OCI-LY3 (cell line): ENCODE results near the gene EYA4.

ENCODE experiments used
- H2AFZ ChIP-seq: fragments of 200-600, 300-600 bp; shearing (Covaris generic); 2 replicates; pipeline ENCODE4 v1.6.0; 2014; ENCODE audit warnings: antibody characterized with exemption, low read depth, low read length
- H3K27ac ChIP-seq: fragments of 200-600, 300-600 bp; sonication (generic); 2 replicates; pipeline ENCODE4 v1.5.1; 2014; ENCODE audit warnings: mild to moderate bottlenecking, low read length, moderate library complexity, mixed read lengths
- H3K27me3 ChIP-seq: fragments of 200-600, 300-600 bp; sonication (generic); 2 replicates; pipeline ENCODE4 v1.6.1; 2014; ENCODE audit warnings: low read depth, low read length, mixed read lengths
- H3K36me3 ChIP-seq: fragments of 200-600, 300-600 bp; sonication (generic); replicated peaks from 2 replicates; pipeline ENCODE3; 2014; ENCODE audit warnings: low read depth, low read length, mixed read lengths
- H3K4me1 ChIP-seq: fragments of 300-600, 200-600 bp; sonication (generic); 2 replicates; pipeline ENCODE4 v1.6.1; 2014; ENCODE audit warnings: low read length, mixed read lengths
- H3K4me2 ChIP-seq: fragments of 200-600, 300-600 bp; sonication (generic); 2 replicates; pipeline ENCODE4 v1.6.1; 2014; ENCODE audit warnings: low read length, mixed read lengths
- H3K4me3 ChIP-seq: fragments of 300-600, 200-600 bp; sonication (generic); 2 replicates; pipeline ENCODE4 v1.5.1; 2014; ENCODE audit warnings: antibody characterized with exemption, mild to moderate bottlenecking, low read length, moderate library complexity
- H3K79me2 ChIP-seq: fragments of 300-600, 200-600 bp; shearing (Covaris generic); 2 replicates; pipeline ENCODE4 v1.6.1; 2014; ENCODE audit warnings: mild to moderate bottlenecking, low read length, mixed read lengths
- H3K9ac ChIP-seq: fragments of 300-600, 200-600 bp; shearing (Covaris generic); 2 replicates; pipeline ENCODE4 v1.6.0; 2014; ENCODE audit warnings: mild to moderate bottlenecking, low read length, moderate library complexity
- H3K9me3 ChIP-seq: fragments of 200-600, 300-600 bp; shearing (Covaris generic); 2 replicates; pipeline ENCODE4 v1.6.1; 2014; ENCODE audit warnings: low read length, mixed read lengths; ENCODE audit not compliant: insufficient read depth
- H4K20me1 ChIP-seq: fragments of 200-600, 300-600 bp; sonication (generic); 2 replicates; pipeline ENCODE4 v1.6.1; 2016; ENCODE audit warnings: low read length, mixed read lengths; ENCODE audit not compliant: insufficient read depth
- EZH2phosphoT487 ChIP-seq: fragments of 200-600 bp; shearing (Covaris generic); IDR thresholded peaks from 2 replicates; pipeline ENCODE4 v1.6.1; 2018; ENCODE audit warnings: antibody characterized with exemption, mixed run types, low read depth
- TF ChIP-seq, protein P1 (sequence below): fragments of 200-600, 300-600 bp; sonication (generic); IDR thresholded peaks from 2 replicates; pipeline ENCODE4 v1.5.1; 2014; ENCODE audit warnings: antibody characterized with exemption, low read length, low read depth

The EYA4 gene

DNA sequence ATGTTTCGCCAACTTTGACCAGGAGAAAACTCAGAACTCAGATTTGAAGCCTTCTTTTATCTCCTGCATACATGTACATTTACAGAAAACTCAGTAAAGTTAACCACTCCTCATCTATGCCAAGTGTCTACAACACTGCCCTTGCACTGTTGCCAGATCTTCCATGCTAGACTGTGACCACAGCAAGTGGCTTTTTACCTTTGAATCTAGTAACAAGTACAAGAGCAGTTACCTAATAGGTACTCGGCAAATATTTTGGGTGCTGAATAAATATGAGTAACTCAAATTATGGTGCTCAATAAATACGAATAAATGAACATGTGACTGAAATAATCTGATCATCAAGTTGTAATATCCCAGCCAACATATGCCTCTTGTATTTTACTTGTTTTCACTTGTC, 184.9 kb downstream of the EYA4 start:
- no peaks in the 10 kb centered on the region for H3K27me3 ChIP-seq
- no peak overlapping the region for H3K27ac ChIP-seq
- TF ChIP-seq, protein P1, sequence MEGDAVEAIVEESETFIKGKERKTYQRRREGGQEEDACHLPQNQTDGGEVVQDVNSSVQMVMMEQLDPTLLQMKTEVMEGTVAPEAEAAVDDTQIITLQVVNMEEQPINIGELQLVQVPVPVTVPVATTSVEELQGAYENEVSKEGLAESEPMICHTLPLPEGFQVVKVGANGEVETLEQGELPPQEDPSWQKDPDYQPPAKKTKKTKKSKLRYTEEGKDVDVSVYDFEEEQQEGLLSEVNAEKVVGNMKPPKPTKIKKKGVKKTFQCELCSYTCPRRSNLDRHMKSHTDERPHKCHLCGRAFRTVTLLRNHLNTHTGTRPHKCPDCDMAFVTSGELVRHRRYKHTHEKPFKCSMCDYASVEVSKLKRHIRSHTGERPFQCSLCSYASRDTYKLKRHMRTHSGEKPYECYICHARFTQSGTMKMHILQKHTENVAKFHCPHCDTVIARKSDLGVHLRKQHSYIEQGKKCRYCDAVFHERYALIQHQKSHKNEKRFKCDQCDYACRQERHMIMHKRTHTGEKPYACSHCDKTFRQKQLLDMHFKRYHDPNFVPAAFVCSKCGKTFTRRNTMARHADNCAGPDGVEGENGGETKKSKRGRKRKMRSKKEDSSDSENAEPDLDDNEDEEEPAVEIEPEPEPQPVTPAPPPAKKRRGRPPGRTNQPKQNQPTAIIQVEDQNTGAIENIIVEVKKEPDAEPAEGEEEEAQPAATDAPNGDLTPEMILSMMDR: no peak
- TF ChIP-seq EZH2phosphoT487: no peak
- no peaks in the 10 kb centered on the region for H3K9me3 ChIP-seq
- H3K4me2 ChIP-seq: no peak overlapping the region
- no peaks in the 10 kb centered on the region for H3K79me2 ChIP-seq
- H2AFZ ChIP-seq: no peak overlapping the region
- no peak overlapping the region for H3K9ac ChIP-seq
- H3K4me1 ChIP-seq: no peaks in the 10 kb centered on the region
- H3K36me3 ChIP-seq: no peaks in the 10 kb centered on the region
- H3K4me3 ChIP-seq: no peak overlapping the region
- H4K20me1 ChIP-seq: no peaks in the 10 kb centered on the region

DNA sequence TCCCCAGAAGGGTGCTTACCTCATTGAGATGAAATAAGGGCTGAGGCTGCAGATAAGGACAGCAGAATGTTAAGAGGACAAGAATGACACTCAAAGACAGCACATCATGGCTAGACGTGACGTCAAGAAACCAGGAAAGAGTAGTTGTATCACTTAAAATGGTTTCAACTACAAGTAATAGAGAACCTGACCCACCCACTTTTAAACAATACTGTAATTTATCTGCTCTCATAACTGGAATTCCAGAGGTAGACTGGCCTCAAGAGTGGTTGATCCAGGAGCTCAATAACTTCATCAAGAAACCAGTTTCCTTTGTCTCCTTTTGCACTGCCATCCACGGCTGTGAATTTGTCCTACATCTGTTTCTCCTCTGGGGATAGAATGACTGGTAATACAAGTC, 187.1 kb downstream of the EYA4 start:
- H4K20me1 ChIP-seq: no peaks in the 10 kb centered on the region
- H3K4me2 ChIP-seq: no peak overlapping the region
- no peak overlapping the region for H3K27ac ChIP-seq
- no peaks in the 10 kb centered on the region for H3K4me1 ChIP-seq
- H3K36me3 ChIP-seq: no peaks in the 10 kb centered on the region
- H3K27me3 ChIP-seq: no peaks in the 10 kb centered on the region
- TF ChIP-seq EZH2phosphoT487: no peak
- TF ChIP-seq, protein P1: no peak
- H3K4me3 ChIP-seq: no peak overlapping the region
- H3K9ac ChIP-seq: no peak overlapping the region
- no peaks in the 10 kb centered on the region for H3K79me2 ChIP-seq
- H2AFZ ChIP-seq: no peak overlapping the region
- H3K9me3 ChIP-seq: no peaks in the 10 kb centered on the region

DNA sequence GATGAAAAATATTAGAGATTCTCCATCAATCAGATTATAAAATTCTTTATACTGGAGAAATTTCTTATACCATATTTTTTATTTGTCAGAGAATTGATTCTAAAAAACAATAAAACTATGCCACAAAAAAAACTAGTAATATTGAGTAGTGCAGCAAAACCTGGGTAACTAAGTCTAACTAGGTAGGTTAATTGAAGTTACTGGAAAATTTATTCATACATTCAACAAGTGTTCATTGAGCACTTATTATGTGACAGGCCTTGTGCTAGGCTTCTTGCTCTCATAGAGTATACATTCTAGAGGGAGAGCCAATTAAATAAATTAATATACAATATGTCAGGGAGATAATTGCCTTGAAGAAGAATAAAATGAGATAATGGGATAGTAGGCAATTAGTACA, 189.4 kb downstream of the EYA4 start:
- H4K20me1 ChIP-seq: no peaks in the 10 kb centered on the region
- no peaks in the 10 kb centered on the region for H3K79me2 ChIP-seq
- no peak overlapping the region for H3K27ac ChIP-seq
- H3K4me1 ChIP-seq: no peaks in the 10 kb centered on the region
- H3K27me3 ChIP-seq: no peaks in the 10 kb centered on the region
- no peak overlapping the region for H3K4me3 ChIP-seq
- no peak overlapping the region for H3K4me2 ChIP-seq
- no peak overlapping the region for H3K9ac ChIP-seq
- H3K36me3 ChIP-seq: no peaks in the 10 kb centered on the region
- H3K9me3 ChIP-seq: no peaks in the 10 kb centered on the region
- TF ChIP-seq, protein P1: no peak
- no peak for TF ChIP-seq EZH2phosphoT487
- H2AFZ ChIP-seq: no peak overlapping the region

DNA sequence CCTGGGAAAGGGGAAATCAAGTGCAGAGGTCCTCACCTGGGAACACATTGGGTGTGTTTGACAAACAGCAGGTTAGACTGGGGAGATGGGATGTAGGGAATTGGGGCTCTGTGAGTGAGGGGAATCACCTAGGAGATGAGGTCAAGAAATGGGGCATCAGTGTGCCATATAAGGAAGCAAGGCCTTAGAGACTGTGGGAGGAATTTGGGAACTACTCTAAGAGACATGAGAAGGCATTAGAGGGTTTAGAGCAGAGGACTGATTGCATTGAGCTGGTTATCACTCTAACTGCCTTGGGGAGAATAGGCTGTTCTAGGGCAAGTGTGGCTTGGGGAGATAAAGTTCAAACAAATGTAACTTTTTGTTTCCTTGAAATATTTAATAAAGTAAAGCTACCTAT, 189.9 kb downstream of the EYA4 start:
- Histone ChIP-seq H3K79me2 (no peaks in the 10 kb centered on the region), H3K36me3 (no peaks in the 10 kb centered on the region), H4K20me1 (no peaks in the 10 kb centered on the region), H2AFZ (no peak overlapping the region), H3K9ac (no peak overlapping the region), H3K27ac (no peak overlapping the region), H3K4me3 (no peak overlapping the region), H3K4me1 (no peaks in the 10 kb centered on the region), H3K9me3 (no peaks in the 10 kb centered on the region), H3K27me3 (no peaks in the 10 kb centered on the region), H3K4me2 (no peak overlapping the region)
- TF ChIP-seq EZH2phosphoT487: no peak
- TF ChIP-seq, protein P1: no peak
